Lower leg skin (tissue), 3 donors: ENCODE results near the gene HNRNPU.

Experiments
- POLR2A ChIP-seq, 2 donors: fragments of 450-650 bp; IDR thresholded peaks; one replicate each; pipeline ENCODE4 v1.6.1; 2016 to 2017; ENCODE audit warnings: antibody characterized with exemption in 2 of 2, mild to moderate bottlenecking in 1 of 2, moderate library complexity in 1 of 2
- TF ChIP-seq, protein P1 (sequence below), 3 donors: fragments of 450-650 bp; IDR thresholded peaks; one replicate each; pipeline ENCODE4 v1.5.1; 2016; ENCODE audit warnings: antibody characterized with exemption in 3 of 3, mild to moderate bottlenecking in 3 of 3, moderate library complexity in 2 of 3

DNA sequence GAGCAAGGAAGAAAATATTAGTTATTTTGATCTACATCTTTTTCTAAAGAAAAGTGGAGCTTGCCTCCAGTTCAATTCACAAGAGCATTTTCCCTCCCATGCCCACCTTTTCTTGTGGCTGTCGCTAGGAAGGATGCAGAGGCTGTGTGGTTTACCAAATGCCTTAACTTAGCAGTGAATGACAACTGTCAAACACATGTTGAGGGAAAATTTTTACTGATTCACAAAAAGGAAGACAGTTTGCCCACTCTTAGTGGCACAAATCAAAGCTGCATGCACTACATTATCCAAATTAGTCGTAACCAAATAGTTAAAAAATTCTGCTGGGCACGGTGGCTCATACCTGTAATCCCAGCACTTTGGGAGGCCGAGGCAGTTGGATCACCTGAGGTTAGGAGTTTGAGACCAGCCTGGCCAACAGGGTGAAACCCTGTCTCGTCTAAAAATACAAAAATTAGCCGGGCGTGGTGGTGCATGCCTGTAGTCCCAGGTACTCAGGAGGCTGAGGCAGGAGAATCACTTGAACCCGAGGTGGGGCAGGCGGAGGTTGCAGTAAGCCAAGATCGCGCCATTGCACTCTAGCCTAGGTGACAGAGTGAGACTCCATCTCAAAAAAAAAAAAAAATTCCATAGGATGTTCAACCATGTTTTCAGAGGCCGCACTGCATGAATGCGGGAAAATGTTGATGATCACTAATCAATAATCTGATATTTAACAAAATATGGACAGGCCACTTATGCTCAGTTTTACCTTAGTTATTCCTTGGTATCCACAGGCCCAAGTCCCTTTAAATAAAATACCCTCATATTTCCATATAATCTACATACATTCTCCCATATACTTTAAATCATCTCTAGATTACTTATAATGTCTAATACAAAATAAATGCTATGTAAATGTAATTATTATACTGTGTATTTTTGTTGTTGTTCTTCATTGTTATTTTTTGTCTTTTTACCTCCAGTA, 19.9 kb downstream of the HNRNPU start:
- TF ChIP-seq POLR2A (IDR thresholded peaks at IDR 0.05), result no peak
- TF ChIP-seq, protein P1, sequence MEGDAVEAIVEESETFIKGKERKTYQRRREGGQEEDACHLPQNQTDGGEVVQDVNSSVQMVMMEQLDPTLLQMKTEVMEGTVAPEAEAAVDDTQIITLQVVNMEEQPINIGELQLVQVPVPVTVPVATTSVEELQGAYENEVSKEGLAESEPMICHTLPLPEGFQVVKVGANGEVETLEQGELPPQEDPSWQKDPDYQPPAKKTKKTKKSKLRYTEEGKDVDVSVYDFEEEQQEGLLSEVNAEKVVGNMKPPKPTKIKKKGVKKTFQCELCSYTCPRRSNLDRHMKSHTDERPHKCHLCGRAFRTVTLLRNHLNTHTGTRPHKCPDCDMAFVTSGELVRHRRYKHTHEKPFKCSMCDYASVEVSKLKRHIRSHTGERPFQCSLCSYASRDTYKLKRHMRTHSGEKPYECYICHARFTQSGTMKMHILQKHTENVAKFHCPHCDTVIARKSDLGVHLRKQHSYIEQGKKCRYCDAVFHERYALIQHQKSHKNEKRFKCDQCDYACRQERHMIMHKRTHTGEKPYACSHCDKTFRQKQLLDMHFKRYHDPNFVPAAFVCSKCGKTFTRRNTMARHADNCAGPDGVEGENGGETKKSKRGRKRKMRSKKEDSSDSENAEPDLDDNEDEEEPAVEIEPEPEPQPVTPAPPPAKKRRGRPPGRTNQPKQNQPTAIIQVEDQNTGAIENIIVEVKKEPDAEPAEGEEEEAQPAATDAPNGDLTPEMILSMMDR (IDR thresholded peaks at IDR 0.05), result no peak
